RWPE2 (cell line): Measurements from ENCODE around the gene POU2AF1.

Experiments
- ATAC-seq: fragments of 200-7000 bp; cut with Tn5 transposase; 3 replicates; pipeline ENCODE4 v1.9.1; 2021; ENCODE audit warnings: low read depth
- DNase-seq: peaks from one replicate; pipeline ENCODE4 v3.0.0-alpha.2; 2020; ENCODE audit warnings: low spot score
- H3K27ac ChIP-seq: fragments of 450-650 bp; 2 replicates; pipeline ENCODE4 v1.5.1; 2017; ENCODE audit warnings: mild to moderate bottlenecking; ENCODE audit not compliant: poor library complexity, severe bottlenecking
- H3K27me3 ChIP-seq: fragments of 250-450 bp; sonication (Bioruptor Pico); 2 replicates; pipeline ENCODE4 v1.5.1; 2021; ENCODE audit warnings: mild to moderate bottlenecking, moderate library complexity; ENCODE audit not compliant: insufficient read depth, poor library complexity, severe bottlenecking
- H3K36me3 ChIP-seq: fragments of 250-450 bp; sonication (Bioruptor Pico); 2 replicates; pipeline ENCODE4 v1.5.1; 2020; ENCODE audit warnings: low read depth, mild to moderate bottlenecking, moderate library complexity
- H3K4me1 ChIP-seq: fragments of 250-450 bp; sonication (Bioruptor Pico); 2 replicates; pipeline ENCODE4 v1.5.1; 2021; ENCODE audit warnings: mild to moderate bottlenecking, moderate library complexity; ENCODE audit not compliant: insufficient read depth, poor library complexity, severe bottlenecking
- H3K4me3 ChIP-seq: fragments of 250-450 bp; sonication (Bioruptor Pico); 2 replicates; pipeline ENCODE4 v1.5.1; 2021; ENCODE audit warnings: mild to moderate bottlenecking, moderate library complexity; ENCODE audit not compliant: severe bottlenecking
- H3K9me3 ChIP-seq: fragments of 250-450 bp; sonication (Bioruptor Pico); 2 replicates; pipeline ENCODE4 v1.5.1; 2021; ENCODE audit warnings: mild to moderate bottlenecking, moderate library complexity; ENCODE audit not compliant: severe bottlenecking
- CTCF ChIP-seq: fragments of 450-650 bp; IDR thresholded peaks from one replicate; pipeline ENCODE4 v1.5.1; 2017; ENCODE audit warnings: mild to moderate bottlenecking, moderate library complexity; ENCODE audit not compliant: poor library complexity, severe bottlenecking

Gene POU2AF1

GRCh38 chr11:111423250-111423615 lies 44.2 kb upstream of the POU2AF1 start:
- no peak for ATAC-seq
- H3K27me3 ChIP-seq = no peaks in the 10 kb centered on the region
- H3K27ac ChIP-seq = no peak overlapping the region
- no peaks in the 10 kb centered on the region for H3K9me3 ChIP-seq
- TF ChIP-seq CTCF = no peak
- no peaks in the 10 kb centered on the region for H3K36me3 ChIP-seq
- no peak overlapping the region for H3K4me3 ChIP-seq
- H3K4me1 ChIP-seq = peaks cover 16% of the 10 kb centered on the region
- no peak for DNase-seq

DNA sequence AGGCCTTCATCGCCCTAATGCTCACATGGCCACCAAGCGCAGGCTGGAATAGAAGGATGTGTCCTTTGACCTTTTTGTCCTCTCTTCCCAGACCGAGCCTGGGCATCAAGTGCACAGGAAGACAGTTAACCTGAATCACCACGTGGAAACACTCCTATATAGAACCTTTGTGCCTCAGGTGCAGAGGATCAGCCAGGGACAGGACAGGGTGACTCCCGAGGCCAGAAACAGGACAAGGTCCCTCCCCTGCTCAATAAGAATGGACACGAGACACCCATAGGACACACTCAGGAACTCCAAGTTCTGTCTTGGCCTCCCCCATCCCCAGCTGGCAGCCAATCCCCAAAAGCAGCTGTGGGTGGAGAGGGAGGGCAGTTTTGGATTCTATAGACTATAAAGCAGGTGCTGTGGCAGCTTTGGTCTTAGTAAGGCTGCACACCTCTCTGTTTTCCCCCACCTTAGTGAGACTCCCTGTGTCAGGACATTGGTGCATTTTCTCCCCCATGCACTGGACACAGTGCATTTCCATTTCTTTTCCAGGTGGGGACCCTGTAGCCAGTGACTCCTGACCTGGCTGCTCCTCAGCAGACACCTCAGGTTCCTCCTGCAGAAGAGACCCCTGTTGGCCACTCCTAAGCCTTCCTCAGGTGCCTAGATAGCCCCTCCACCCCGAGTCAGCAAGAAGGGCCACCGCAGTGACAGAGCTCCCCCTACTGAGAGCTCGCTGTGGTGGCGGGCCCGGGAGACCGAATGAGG lies 43.6 kb upstream of the POU2AF1 start:
- peak; percentile 36 for TF ChIP-seq CTCF
- Histone ChIP-seq H3K27me3 (no peaks in the 10 kb centered on the region), H3K4me3 (no peak overlapping the region), H3K4me1 (peaks cover 14% of the 10 kb centered on the region), H3K27ac (no peak overlapping the region), H3K36me3 (no peaks in the 10 kb centered on the region), H3K9me3 (no peaks in the 10 kb centered on the region)
- ATAC-seq = no peak
- no peak for DNase-seq

DNA sequence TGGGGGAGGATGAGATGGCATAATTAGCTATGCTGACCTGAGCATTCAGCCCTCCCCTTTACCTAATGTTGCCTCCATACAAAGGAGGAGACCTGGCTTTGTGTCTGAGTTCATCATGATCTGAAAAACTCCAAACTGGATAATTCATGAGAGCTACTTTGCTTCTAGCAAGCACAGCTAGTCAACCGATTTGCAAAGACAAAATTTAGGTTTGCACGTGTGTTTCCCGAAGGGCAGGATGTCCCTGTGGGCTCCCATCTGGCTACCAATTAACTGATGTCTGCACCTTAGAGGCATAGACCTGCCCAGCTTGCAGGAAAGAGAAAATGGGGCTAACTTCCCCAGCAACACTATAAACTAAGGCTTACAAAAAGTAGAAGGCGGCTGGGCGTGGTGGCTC lies 42.2 kb upstream of the POU2AF1 start:
- Histone ChIP-seq H3K27ac (no peak overlapping the region), H3K36me3 (no peaks in the 10 kb centered on the region), H3K4me1 (no peaks in the 10 kb centered on the region), H3K9me3 (no peaks in the 10 kb centered on the region), H3K27me3 (no peaks in the 10 kb centered on the region), H3K4me3 (no peak overlapping the region)
- DNase-seq (no peak), ATAC-seq (no peak)
- TF ChIP-seq CTCF = no peak

DNA sequence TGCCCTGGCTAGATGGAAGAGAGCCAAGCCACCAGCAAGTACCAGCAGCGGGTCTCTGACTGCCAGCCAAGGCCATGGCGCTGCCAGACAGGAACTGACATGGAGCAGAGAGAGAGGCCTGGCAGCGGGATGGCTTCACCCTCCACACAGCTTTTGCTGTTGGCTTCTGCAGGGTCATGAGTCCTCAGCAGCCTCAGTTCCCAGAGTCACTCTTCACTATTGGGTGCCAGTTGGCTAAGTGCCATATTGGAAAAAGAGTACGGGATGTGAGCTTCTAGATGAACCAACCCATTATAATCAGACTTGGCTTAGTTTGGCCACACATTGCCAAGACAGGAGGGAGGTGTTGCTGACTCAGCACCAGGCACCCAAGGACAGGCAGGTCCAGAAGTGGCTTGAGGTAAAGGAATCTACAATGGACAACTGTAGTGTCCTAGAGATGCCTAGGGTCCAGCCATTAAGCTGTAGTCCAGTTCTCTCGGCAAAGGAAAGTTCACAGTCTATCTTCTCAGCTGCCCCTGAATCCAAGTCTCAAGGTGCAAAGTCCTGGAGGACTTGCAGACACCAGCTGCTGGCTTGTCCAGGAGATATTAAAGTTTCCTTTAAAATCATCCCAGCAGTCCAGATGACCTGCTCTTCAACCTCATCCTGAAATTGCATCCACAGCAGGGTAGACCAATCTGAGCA lies 40.7 kb upstream of the POU2AF1 start:
- Histone ChIP-seq H3K27me3 (no peaks in the 10 kb centered on the region), H3K4me3 (no peak overlapping the region), H3K27ac (no peak overlapping the region), H3K4me1 (no peaks in the 10 kb centered on the region), H3K9me3 (no peaks in the 10 kb centered on the region), H3K36me3 (no peaks in the 10 kb centered on the region)
- no peak for ATAC-seq
- DNase-seq = no peak
- TF ChIP-seq CTCF = no peak

DNA sequence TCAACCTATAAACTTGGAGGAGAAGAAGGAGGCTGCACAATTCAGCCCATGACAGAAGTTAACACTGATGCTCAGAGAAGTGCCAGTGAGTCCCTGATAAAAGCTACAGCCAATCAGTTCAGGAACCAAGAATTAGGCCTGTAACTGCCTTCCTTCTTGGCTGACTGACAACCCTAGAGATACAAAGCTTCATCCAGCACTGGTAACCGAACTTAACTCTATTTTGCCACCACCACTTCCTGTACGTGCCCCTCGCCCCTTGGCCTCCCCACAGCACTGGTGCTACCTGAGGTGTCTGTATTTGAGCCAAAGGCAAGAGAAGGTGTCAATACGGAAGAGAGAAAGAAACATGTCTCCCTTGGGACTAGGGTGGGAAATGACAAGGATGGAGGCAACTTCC lies 40.1 kb upstream of the POU2AF1 start:
- no peak for TF ChIP-seq CTCF
- no peak overlapping the region for H3K27ac ChIP-seq
- no peak overlapping the region for H3K4me3 ChIP-seq
- no peaks in the 10 kb centered on the region for H3K27me3 ChIP-seq
- no peaks in the 10 kb centered on the region for H3K4me1 ChIP-seq
- no peak for DNase-seq
- ATAC-seq = no peak
- no peaks in the 10 kb centered on the region for H3K36me3 ChIP-seq
- no peaks in the 10 kb centered on the region for H3K9me3 ChIP-seq
